GM13976 (cell line): Measurements from ENCODE around the gene ZNF442.

Source experiments
- DNase-seq: peaks from one replicate; pipeline ENCODE4 v3.0.0; 2012; ENCODE audit warnings: low spot score
- CTCF ChIP-seq: IDR thresholded peaks from 2 replicates; pipeline ENCODE4 v1.5.1; 2012; ENCODE audit warnings: borderline replicate concordance, mild to moderate bottlenecking; ENCODE audit not compliant: insufficient read depth; ENCODE audit errors: extremely low read depth, missing control alignments, control extremely low read depth
- in situ Hi-C: fragments of 300-500 bp; cut with MboI; formaldehyde crosslinking; loops from one replicate; pipeline ENCODE4 v1.12.0; 2022; ENCODE audit warnings: low sequenced_read_pairs, mixed read lengths, inconsistent platforms; ENCODE audit not compliant: unreplicated experiment

ZNF442 gene

GRCh38 chr19:12350185-12350889 lies 15.1 kb downstream of the ZNF442 start:
- no peak for TF ChIP-seq CTCF
- no peak for DNase-seq
- in situ Hi-C loops, result no loop called here

GRCh38 chr19:12346896-12347295 lies 18.6 kb downstream of the ZNF442 start:
- in situ Hi-C loops, result no loop called here
- no peak for TF ChIP-seq CTCF
- no peak for DNase-seq

GRCh38 chr19:12345197-12345596 lies 20.3 kb downstream of the ZNF442 start:
- DNase-seq, result no peak
- TF ChIP-seq CTCF, result no peak
- in situ Hi-C loops, result no loop called here

GRCh38 chr19:12333162-12334159 lies 32.0 kb downstream of the ZNF442 start, which contains the start of gene ZNF563:
TSS of gene ZNF563 (minus strand) at chr19:12333633. CDS start at chr19:12333482, 151 bp downstream.
- DNase-seq, result peak; percentile 94
- in situ Hi-C loops, result no loop called here
- TF ChIP-seq CTCF, result no peak

- no peak for TF ChIP-seq CTCF
- in situ Hi-C loops, result no loop called here
- peak; percentile 85 for DNase-seq
Measured at GRCh38 chr19:12331211-12331941, 34.1 kb downstream of the ZNF442 start.

- in situ Hi-C loops, result no loop called here
- TF ChIP-seq CTCF, result no peak
- no peak for DNase-seq
Measured at GRCh38 chr19:12330340-12330739, 35.1 kb downstream of the ZNF442 start.
